ENCODE measurements around the gene RPL15. TPM values are rescaled to one million over a fixed set of nuclear protein-coding genes. Genes with fewer than 3 reads are reported as not detected.
"Not testable (repeated sequence)": the region's sequence is repeated elsewhere in the genome, so short reads cannot be mapped to it uniquely, and the experiment has no call there.

RPL15 gene
- total RNA-seq, 1 donor from 2014 or later: 1,859 TPM

DNA sequence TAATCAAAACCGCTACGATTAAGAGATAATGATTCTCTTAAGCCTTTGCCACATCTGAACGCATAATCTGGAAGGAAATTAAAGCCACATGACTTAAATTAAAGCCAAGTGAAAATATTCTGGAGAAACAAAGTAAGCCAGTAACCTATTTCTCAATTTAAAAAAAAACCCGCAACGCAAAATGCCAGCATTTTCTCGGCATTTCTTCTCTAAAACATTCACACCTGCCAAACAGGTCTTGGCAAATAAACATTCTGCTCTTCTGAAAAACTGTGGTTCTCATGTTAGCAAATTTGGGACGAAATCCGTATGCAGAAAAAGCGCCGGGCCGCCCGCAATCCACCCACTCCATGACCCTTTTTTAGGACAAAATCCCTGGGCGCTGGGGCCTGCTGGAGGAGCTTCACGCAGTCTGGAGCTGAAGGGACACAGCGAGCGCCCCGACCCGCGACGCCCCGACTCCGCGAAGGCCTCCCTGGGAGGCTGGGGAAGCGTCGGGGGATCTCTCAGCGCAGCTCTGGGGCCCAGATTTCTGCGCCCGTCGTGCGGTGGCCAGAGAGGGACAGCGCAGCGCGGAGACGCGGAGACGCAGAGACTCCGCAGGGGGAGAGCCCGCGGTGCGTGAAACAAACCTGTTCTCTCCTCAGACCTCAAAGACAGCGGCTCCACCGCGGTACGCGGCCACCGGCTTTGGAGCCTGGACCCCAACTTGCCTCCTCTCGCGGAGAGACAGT is 613 bp upstream of the RPL15 start:
- Mint-ChIP-seq H3K4me1 (ENCODE audit: low read depth) (peaks cover 46% of the 10 kb centered on the region), H3K27ac (peak overlapping the region; percentile 100), H3K36me3 (ENCODE audit: insufficient read depth) (peaks cover 28% of the 10 kb centered on the region), H3K4me3 (ENCODE audit: low read depth) (peak overlapping the region; percentile 100), H3K27me3 (no peaks in the 10 kb centered on the region), H3K9me3 (ENCODE audit: low read depth) (peaks cover 3% of the 10 kb centered on the region)
- no peak for DNase-seq (ENCODE audit: low spot score, unreplicated experiment)
- TF ChIP-seq, protein P1, sequence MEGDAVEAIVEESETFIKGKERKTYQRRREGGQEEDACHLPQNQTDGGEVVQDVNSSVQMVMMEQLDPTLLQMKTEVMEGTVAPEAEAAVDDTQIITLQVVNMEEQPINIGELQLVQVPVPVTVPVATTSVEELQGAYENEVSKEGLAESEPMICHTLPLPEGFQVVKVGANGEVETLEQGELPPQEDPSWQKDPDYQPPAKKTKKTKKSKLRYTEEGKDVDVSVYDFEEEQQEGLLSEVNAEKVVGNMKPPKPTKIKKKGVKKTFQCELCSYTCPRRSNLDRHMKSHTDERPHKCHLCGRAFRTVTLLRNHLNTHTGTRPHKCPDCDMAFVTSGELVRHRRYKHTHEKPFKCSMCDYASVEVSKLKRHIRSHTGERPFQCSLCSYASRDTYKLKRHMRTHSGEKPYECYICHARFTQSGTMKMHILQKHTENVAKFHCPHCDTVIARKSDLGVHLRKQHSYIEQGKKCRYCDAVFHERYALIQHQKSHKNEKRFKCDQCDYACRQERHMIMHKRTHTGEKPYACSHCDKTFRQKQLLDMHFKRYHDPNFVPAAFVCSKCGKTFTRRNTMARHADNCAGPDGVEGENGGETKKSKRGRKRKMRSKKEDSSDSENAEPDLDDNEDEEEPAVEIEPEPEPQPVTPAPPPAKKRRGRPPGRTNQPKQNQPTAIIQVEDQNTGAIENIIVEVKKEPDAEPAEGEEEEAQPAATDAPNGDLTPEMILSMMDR (IDR thresholded peaks at IDR 0.05; ENCODE audit: unreplicated experiment): no peak

DNA sequence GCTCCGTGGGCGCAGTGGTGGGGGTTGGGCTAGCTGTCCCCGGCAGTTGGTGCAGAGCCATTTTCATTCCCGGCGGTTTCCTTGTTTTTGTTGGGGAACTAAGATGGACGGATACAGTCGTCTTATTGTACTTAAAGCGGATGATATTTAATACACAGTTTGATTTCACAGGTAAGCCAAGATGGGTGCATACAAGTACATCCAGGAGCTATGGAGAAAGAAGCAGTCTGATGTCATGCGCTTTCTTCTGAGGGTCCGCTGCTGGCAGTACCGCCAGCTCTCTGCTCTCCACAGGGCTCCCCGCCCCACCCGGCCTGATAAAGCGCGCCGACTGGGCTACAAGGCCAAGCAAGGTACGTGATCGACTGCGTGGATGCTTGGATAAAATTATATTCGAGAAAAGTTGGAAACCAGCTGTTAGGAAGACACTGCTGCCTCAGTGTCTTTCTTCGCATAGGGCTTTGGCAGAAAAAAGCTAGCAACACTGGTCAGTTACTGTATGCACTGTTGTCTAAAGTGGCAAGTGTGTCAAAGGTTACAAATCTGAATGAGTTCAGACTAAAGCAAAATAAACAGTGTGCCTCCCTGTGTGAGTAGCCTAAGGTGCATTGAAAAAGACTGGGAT is 859 bp downstream of the RPL15 start:
- Mint-ChIP-seq H3K27ac (peak overlapping the region; percentile 100), H3K4me1 (ENCODE audit: low read depth) (peaks cover 46% of the 10 kb centered on the region), H3K4me3 (ENCODE audit: low read depth) (peak overlapping the region; percentile 100), H3K36me3 (ENCODE audit: insufficient read depth) (peaks cover 26% of the 10 kb centered on the region)
- not testable (repeated sequence) for H3K27me3 Mint-ChIP-seq; H3K9me3 Mint-ChIP-seq (ENCODE audit: low read depth); DNase-seq (ENCODE audit: low spot score, unreplicated experiment)

DNA sequence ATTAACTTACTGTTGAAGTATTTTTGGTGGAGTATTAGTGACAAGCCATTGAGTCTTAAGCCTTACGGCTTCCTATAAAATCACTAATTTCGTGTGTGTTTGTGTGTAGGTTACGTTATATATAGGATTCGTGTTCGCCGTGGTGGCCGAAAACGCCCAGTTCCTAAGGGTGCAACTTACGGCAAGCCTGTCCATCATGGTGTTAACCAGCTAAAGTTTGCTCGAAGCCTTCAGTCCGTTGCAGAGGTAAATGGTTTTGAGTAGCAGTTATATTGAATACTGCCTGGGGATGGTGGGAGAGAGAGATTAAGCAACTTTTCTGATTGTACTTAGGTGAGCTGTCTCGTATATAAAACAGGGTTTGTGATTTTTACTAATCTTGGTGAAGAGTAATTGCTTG is 1.4 kb downstream of the RPL15 start:
- H3K27me3 Mint-ChIP-seq; DNase-seq (ENCODE audit: low spot score, unreplicated experiment); H3K9me3 Mint-ChIP-seq (ENCODE audit: low read depth): not testable (repeated sequence)
- Mint-ChIP-seq H3K4me1 (ENCODE audit: low read depth) (peaks cover 46% of the 10 kb centered on the region), H3K36me3 (ENCODE audit: insufficient read depth) (peaks cover 27% of the 10 kb centered on the region), H3K27ac (peak overlapping the region; percentile 100), H3K4me3 (ENCODE audit: low read depth) (peak overlapping the region; percentile 100)

DNA sequence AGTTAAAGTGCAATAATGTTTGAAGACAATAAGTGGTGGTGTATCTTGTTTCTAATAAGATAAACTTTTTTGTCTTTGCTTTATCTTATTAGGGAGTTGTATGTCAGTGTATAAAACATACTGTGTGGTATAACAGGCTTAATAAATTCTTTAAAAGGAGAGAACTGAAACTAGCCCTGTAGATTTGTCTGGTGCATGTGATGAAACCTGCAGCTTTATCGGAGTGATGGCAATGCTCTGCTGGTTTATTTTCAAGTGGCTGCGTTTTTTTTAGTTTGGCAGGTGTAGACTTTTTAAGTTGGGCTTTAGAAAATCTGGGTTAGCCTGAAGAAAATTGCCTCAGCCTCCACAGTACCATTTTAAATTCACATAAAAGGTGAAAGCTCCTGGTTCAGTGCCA is 2.7 kb downstream of the RPL15 start:
- H3K27me3 Mint-ChIP-seq: no peaks in the 10 kb centered on the region
- DNase-seq (ENCODE audit: low spot score, unreplicated experiment): no peak
- no peaks in the 10 kb centered on the region for H3K9me3 Mint-ChIP-seq (ENCODE audit: low read depth)
- TF ChIP-seq, protein P1 (IDR thresholded peaks at IDR 0.05; ENCODE audit: unreplicated experiment): no peak
- H3K4me3 Mint-ChIP-seq (ENCODE audit: low read depth): peak overlapping the region; percentile 19
- peaks cover 39% of the 10 kb centered on the region for H3K4me1 Mint-ChIP-seq (ENCODE audit: low read depth)
- H3K36me3 Mint-ChIP-seq (ENCODE audit: insufficient read depth): peaks cover 27% of the 10 kb centered on the region
- no peak overlapping the region for H3K27ac Mint-ChIP-seq

DNA sequence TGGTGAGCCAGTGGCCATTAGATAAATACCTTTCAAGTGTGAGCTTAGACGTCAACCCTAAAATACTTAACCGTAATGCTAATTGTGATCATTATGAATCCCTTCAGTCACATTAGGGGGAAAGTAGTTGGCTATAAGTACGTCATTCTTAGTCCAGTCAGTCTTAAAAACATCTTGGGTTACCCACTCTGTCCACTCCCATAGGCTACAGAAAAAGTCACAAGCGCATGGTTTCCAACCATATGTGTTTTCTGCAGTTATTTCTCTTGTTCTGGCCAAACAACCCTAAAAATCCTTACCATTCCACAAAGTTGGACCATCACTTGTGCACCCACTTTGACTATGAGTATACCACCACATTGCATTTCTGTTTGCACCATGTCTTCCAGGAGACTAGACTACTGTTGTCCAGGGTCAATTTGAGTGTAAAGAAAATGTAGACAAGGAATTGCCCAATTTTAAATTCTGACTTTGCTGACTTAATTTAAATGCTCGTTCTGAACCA is 3.3 kb downstream of the RPL15 start:
- H3K9me3 Mint-ChIP-seq (ENCODE audit: low read depth): no peaks in the 10 kb centered on the region
- TF ChIP-seq, protein P1 (IDR thresholded peaks at IDR 0.05; ENCODE audit: unreplicated experiment): no peak
- H3K4me3 Mint-ChIP-seq (ENCODE audit: low read depth): peak overlapping the region; percentile 19
- H3K27me3 Mint-ChIP-seq: no peaks in the 10 kb centered on the region
- H3K36me3 Mint-ChIP-seq (ENCODE audit: insufficient read depth): peaks cover 27% of the 10 kb centered on the region
- DNase-seq (ENCODE audit: low spot score, unreplicated experiment): no peak
- peak overlapping the region; percentile 83 for H3K27ac Mint-ChIP-seq
- H3K4me1 Mint-ChIP-seq (ENCODE audit: low read depth): peaks cover 34% of the 10 kb centered on the region

DNA sequence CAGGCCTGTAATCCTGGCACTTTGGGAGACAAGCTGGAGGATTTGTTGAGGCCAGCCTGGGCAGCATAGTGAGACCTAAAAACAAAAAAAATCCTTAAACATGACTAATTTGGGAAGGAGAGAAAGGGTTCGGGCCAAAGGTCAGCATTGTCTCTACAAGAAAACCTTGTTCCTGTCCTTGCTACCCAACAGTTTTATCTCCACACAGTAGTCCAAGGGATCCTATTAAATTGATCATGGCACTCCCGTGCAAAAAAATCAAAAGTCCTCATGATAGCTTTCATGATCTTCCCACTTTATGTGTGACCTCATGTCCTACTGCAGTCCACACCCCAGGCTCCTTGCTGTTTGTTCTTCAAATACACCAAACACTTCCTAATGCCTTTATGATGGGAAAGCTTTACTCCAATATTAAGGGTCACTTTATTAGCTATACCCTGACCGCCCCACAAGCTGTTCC is 4.2 kb downstream of the RPL15 start:
- TF ChIP-seq, protein P1 (IDR thresholded peaks at IDR 0.05; ENCODE audit: unreplicated experiment): no peak
- Mint-ChIP-seq H3K27ac (peak overlapping the region; percentile 63), H3K36me3 (ENCODE audit: insufficient read depth) (peaks cover 27% of the 10 kb centered on the region)

More for the DNA sequence above, 4.2 kb downstream of the RPL15 start:
- Mint-ChIP-seq H3K4me1 (ENCODE audit: low read depth) (peaks cover 26% of the 10 kb centered on the region), H3K27me3 (no peaks in the 10 kb centered on the region), H3K4me3 (ENCODE audit: low read depth) (no peak overlapping the region), H3K9me3 (ENCODE audit: low read depth) (no peaks in the 10 kb centered on the region)
- DNase-seq (ENCODE audit: low spot score, unreplicated experiment): no peak

All from progenitor cell of endocrine pancreas (in vitro differentiated cells).